B cell (primary cell): ENCODE results near the gene CNNM3. TPM values are rescaled to one million over a fixed set of nuclear protein-coding genes. Genes with fewer than 3 reads are reported as not detected.
A peak's percentile ranks its signal among the peaks of the same experiment; 100 is the strongest.

Source experiments
- ATAC-seq: fragments of 200-7000 bp; cut with Tn5 transposase; one replicate; pipeline ENCODE4 v1.10.0; 2021; ENCODE audit warnings: low read depth, mild to moderate bottlenecking, moderate number of reproducible peaks, moderate library complexity
- CTCF ChIA-PET: fragments of 350-600 bp; sonication (Branson Sonifier 250); formaldehyde crosslinking; loops from one replicate; lab custom pipeline; 2021; ENCODE audit warnings: antibody characterized with exemption, inconsistent platforms; lab: Charles Lee
- POLR2A ChIA-PET: fragments of 350-600 bp; sonication (Branson Sonifier 250); formaldehyde crosslinking; loops from one replicate; lab custom pipeline; 2021; ENCODE audit warnings: antibody characterized with exemption; lab: Charles Lee
- DNase-seq: peaks from one replicate; pipeline ENCODE4 v3.0.0; 2013
- H2AFZ ChIP-seq: 2 replicates; pipeline ENCODE4 v1.6.1; 2012; ENCODE audit warnings: mild to moderate bottlenecking, low read depth, low read length; ENCODE audit not compliant: insufficient read depth, poor library complexity, severe bottlenecking
- H3K27ac ChIP-seq, 2 donors: 1 replicate in 1 of 2; 2 replicates in 1 of 2; pipeline ENCODE4 v1.5.1; 2012 to 2013; ENCODE audit warnings: low read length in 2 of 2, mild to moderate bottlenecking in 2 of 2, moderate library complexity in 1 of 2
- H3K27me3 ChIP-seq, 4 experiments: fragments of 200-600 bp in 1 of 4; sonication (generic) in 1 of 4; replicated peaks in 1 of 4; 1 replicate in 2 of 4; 2 replicates in 2 of 4; pipeline versions ENCODE4 v1.6.1 to v1.7.0; 2013 to 2016; ENCODE audit warnings: low read length in 3 of 4, mild to moderate bottlenecking in 2 of 4, mixed read lengths in 1 of 4, moderate library complexity in 1 of 4; ENCODE audit not compliant: insufficient read depth in 4 of 4, control insufficient read depth in 3 of 4; ENCODE audit errors: control extremely low read depth in 1 of 4
- H3K36me3 ChIP-seq, 2 experiments: replicated peaks in 1 of 2; 1 replicate in 1 of 2; 2 replicates in 1 of 2; pipeline versions ENCODE4 v1.6.1 to v1.7.1; 2013; ENCODE audit warnings: low read length in 1 of 2; ENCODE audit not compliant: insufficient read depth in 2 of 2, control insufficient read depth in 1 of 2; ENCODE audit errors: control extremely low read depth in 1 of 2, extremely low read depth in 1 of 2
- H3K4me1 ChIP-seq, 2 donors: fragments of 200-600 bp in 1 of 2; sonication (generic) in 1 of 2; 1 replicate in 1 of 2; 2 replicates in 1 of 2; pipeline versions ENCODE4 v1.5.1 to v1.6.1; 2013 to 2017; ENCODE audit warnings: low read length in 2 of 2; ENCODE audit not compliant: control insufficient read depth in 2 of 2, insufficient read depth in 2 of 2
- H3K4me2 ChIP-seq: replicated peaks from 2 replicates; pipeline ENCODE3; 2012; ENCODE audit warnings: mild to moderate bottlenecking, low read depth, low read length; ENCODE audit not compliant: poor library complexity, severe bottlenecking
- H3K4me3 ChIP-seq, 5 experiments: fragments of 200-600 bp in 1 of 5; sonication (generic) in 1 of 5; 1 replicate in 3 of 5; 2 replicates in 2 of 5; pipeline versions ENCODE4 v1.5.1 to v1.7.0; 2011 to 2016; ENCODE audit warnings: low read length in 4 of 5, mild to moderate bottlenecking in 4 of 5, low read depth in 2 of 5, control low read depth in 1 of 5, moderate library complexity in 1 of 5; ENCODE audit not compliant: insufficient read depth in 1 of 5; ENCODE audit errors: control extremely low read depth in 1 of 5, extremely low read depth in 1 of 5
- H3K79me2 ChIP-seq: fragments of 200-600 bp; sonication (generic); one replicate; pipeline ENCODE4 v1.6.0; 2016; ENCODE audit warnings: low read length; ENCODE audit not compliant: control insufficient read depth, insufficient read depth
- H3K9ac ChIP-seq: fragments of 200-600 bp; sonication (generic); 2 replicates; pipeline ENCODE4 v1.6.1; 2017; ENCODE audit warnings: mild to moderate bottlenecking, low read length, moderate library complexity
- H3K9me3 ChIP-seq, 3 donors: one replicate each; pipeline versions ENCODE4 v1.6.1 to v1.7.1; 2013; ENCODE audit warnings: low read length in 2 of 3; ENCODE audit not compliant: control insufficient read depth in 2 of 3, insufficient read depth in 1 of 3; ENCODE audit errors: control extremely low read depth in 1 of 3
- H4K20me1 ChIP-seq: 2 replicates; pipeline ENCODE4 v1.6.0; 2012; ENCODE audit warnings: mild to moderate bottlenecking, low read length; ENCODE audit not compliant: insufficient read depth, control insufficient read depth, poor library complexity, severe bottlenecking
- H3K27ac Mint-ChIP-seq: one replicate; pipeline ENCODE4 v1.8.0; 2021; ENCODE audit warnings: mixed read lengths
- H3K27me3 Mint-ChIP-seq: one replicate; pipeline ENCODE4 v1.8.0; 2021; ENCODE audit warnings: mixed read lengths
- H3K4me1 Mint-ChIP-seq: one replicate; pipeline ENCODE4 v1.8.0; 2021; ENCODE audit warnings: mixed read lengths
- H3K4me3 Mint-ChIP-seq: one replicate; pipeline ENCODE4 v1.8.0; 2021; ENCODE audit warnings: mixed read lengths
- H3K9me3 Mint-ChIP-seq: one replicate; pipeline ENCODE4 v1.8.0; 2022; ENCODE audit warnings: mixed read lengths; ENCODE audit not compliant: insufficient read depth
- CTCF ChIP-seq: fragments of 200-600 bp; IDR thresholded peaks from one replicate; pipeline ENCODE4 v1.8.0; 2022; ENCODE audit warnings: antibody characterized with exemption, mild to moderate bottlenecking
- EZH2 ChIP-seq: IDR thresholded peaks from 2 replicates; pipeline ENCODE4 v1.6.1; 2012; ENCODE audit warnings: borderline replicate concordance, low read depth, mild to moderate bottlenecking, moderate library complexity, low read length; ENCODE audit not compliant: insufficient read depth, poor library complexity, severe bottlenecking
- WGBS: methylation state at CpG from one replicate; pipeline ENCODE4 v1.1.5; 2013; ENCODE audit warnings: missing lambda C conversion rate; ENCODE audit not compliant: insufficient coverage; 5-methylcytosine and 5-hydroxymethylcytosine counted together
- intact Hi-C: fragments of 100-400 bp; cut with micrococcal nuclease; formaldehyde crosslinking; loops from one replicate; pipeline ENCODE4 v1.10.0; 2022
- polyA plus RNA-seq: library from polyadenylated mRNA; depleted of rRNA; stranded (reverse); fragments of >200 nt; gene quantifications from 2 replicates; pipeline ENCODE4 v1.2.3, GENCODE V29; 2012
- total RNA-seq, 2 donors: library from RNA; stranded (reverse); fragments of 120-200 nt in 1 of 2; gene quantifications; 1 replicate in 1 of 2; 2 replicates in 1 of 2; pipeline versions ENCODE4 v1.2.3 to v1.2.4, GENCODE V29; 2013 to 2022

The CNNM3 gene
- total and polyA plus RNA-seq, 2 donors (not counting 1 experiment from before 2014, with no cell fraction given) = 28.8 to 54.7 TPM

GRCh38 chr2:96769814-96770213 is 46.3 kb upstream of the CNNM3 start:
- no peak for DNase-seq
- TF ChIP-seq CTCF = no peak
- TF ChIP-seq EZH2 = no peak
- intact Hi-C loops = loop anchor here (2.0 kb wide), 1 partner anchor 33 kb away; no protein-coding TSS in a partner anchor
- 88% methylated on average over 7 of the region's 7 CpGs for WGBS
- peaks cover 0 to 4% of the 10 kb centered on the region in 2 experiments for H3K36me3 ChIP-seq
- POLR2A ChIA-PET = no interaction called here
- H3K27ac ChIP-seq = no peak overlapping the region
- no peak overlapping the region for H3K4me2 ChIP-seq
- Mint-ChIP-seq H3K4me3 (no peak overlapping the region), H3K27ac (peak overlapping the region; percentile 46), H3K27me3 (no peaks in the 10 kb centered on the region), H3K9me3 (no peaks in the 10 kb centered on the region), H3K4me1 (peaks cover 63% of the 10 kb centered on the region)
- H3K4me3 ChIP-seq = no peak overlapping the region
- peaks cover 88% of the 10 kb centered on the region for H3K79me2 ChIP-seq
- H2AFZ ChIP-seq = no peak overlapping the region
- CTCF ChIA-PET = interaction anchor here (0.6 kb wide), 1 partner anchor 225 kb away, joined by 3 read pairs; no protein-coding TSS in a partner anchor
- no peak for ATAC-seq
- H3K9me3 ChIP-seq = no peaks in the 10 kb centered on the region
- H3K4me1 ChIP-seq = peaks cover 33 to 70% of the 10 kb centered on the region in 2 donors
- H4K20me1 ChIP-seq = no peaks in the 10 kb centered on the region
- no peaks in the 10 kb centered on the region for H3K27me3 ChIP-seq
- no peak overlapping the region for H3K9ac ChIP-seq

- no peak for TF ChIP-seq CTCF
- TF ChIP-seq EZH2 = no peak
- Histone ChIP-seq H3K4me3 (no peak overlapping the region), H3K27ac (no peak overlapping the region), H3K4me1 (peaks cover 41 to 65% of the 10 kb centered on the region in 2 donors), H3K79me2 (peaks cover 89% of the 10 kb centered on the region), H3K27me3 (no peaks in the 10 kb centered on the region), H3K36me3 (peaks cover 0 to 4% of the 10 kb centered on the region in 2 experiments), H3K4me2 (no peak overlapping the region), H3K9me3 (no peaks in the 10 kb centered on the region), H3K9ac (no peak overlapping the region), H2AFZ (no peak overlapping the region), H4K20me1 (no peaks in the 10 kb centered on the region)
- no peak overlapping the region for H3K4me3 Mint-ChIP-seq
- ATAC-seq (no peak), DNase-seq (no peak)
- 96% methylated on average over 17 of the region's 25 CpGs for WGBS
- H3K27ac Mint-ChIP-seq = peak overlapping the region; percentile 37
- H3K27me3 Mint-ChIP-seq = no peaks in the 10 kb centered on the region
- H3K9me3 Mint-ChIP-seq = no peaks in the 10 kb centered on the region
- POLR2A ChIA-PET = interaction anchor here (0.6 kb wide), 1 partner anchor 21 kb away, joined by 6 read pairs; no protein-coding TSS in a partner anchor
- intact Hi-C loops = no loop called here
- CTCF ChIA-PET = no interaction called here
- H3K4me1 Mint-ChIP-seq = peaks cover 67% of the 10 kb centered on the region
Measured at GRCh38 chr2:96770442-96771202, 45.4 kb upstream of the CNNM3 start.
